HG02970 (cell line): ENCODE measurements around the gene NUDT3.

ENCODE experiments used
- ATAC-seq: cut with Tn5 transposase; IDR thresholded peaks from one replicate; pipeline ENCODE4 v1.9.1; 2021; ENCODE audit warnings: mild to moderate bottlenecking, moderate library complexity, moderate number of reproducible peaks; ENCODE audit not compliant: unreplicated experiment, low FRiP score

NUDT3 gene

DNA sequence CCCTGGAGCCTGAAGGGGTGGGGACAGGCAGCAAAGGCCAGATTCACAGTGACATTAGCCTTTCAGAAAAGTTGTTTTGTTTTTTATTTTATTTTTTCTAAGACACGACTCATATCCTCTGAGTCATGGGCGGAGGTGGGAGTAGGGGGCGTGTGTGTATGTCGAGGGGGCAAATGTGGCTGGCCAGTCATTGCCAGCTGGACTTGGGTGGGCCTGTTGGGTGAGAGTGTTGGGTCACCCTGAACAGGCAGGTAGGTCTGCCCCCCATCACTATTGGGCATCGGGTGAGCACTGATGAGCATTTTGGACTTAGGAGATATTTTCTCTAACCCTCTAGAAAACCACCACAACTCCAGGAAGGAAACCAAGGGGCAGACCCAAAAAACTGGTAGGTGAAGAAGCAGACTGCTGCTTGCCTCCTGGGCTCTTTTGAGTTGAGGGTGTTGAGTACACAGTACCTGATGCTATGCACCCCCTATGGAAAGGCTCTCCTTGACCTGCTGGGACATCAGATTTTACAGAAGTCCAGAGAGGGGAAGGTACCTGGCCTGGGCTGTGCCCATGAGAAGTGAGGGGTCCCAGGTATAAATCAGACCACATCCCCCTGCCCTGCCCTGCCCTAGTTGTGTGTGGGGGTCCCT lies 149.2 kb downstream of the NUDT3 start:
- ATAC-seq = no peak

DNA sequence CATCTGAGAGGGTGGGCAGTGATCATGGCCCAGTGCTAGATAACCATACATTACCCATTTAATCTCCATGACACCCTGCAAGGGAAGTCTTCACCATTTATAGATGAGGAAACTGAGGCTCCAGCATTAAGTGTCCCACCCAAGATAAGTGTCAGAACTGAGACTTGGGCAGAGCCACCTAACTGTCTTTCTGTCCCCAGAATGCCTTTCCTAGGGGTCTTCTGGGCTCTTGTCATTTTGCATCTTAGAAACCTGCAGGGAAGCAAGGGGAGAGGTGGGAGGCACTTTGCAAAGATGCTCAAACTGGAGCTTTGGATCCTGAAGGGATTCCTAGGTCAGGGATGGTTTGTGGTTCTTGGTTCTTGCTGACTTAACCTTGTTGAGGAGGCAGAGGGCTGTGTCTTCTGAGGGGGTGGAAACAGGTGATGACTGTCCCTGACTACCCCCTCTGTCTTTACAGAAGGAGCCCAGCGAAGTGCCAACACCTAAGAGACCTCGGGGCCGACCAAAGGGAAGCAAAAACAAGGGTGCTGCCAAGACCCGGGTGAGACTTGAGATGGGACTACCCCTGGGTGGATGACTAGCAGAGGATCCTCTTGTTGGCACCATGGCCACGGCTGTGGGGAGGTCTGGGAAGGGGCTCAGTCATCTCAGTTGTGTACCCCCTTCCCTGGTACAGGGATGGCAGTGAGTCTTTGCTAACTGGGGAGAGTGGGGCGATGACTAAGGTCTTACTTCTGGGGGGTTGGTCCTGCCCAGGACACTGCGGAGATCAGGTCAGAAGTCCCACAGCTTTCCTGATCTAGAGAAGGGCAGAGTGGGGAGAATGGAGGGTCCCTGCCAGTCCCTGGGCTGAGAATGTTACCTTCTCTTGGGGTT lies 150.0 kb downstream of the NUDT3 start:
- no peak for ATAC-seq

DNA sequence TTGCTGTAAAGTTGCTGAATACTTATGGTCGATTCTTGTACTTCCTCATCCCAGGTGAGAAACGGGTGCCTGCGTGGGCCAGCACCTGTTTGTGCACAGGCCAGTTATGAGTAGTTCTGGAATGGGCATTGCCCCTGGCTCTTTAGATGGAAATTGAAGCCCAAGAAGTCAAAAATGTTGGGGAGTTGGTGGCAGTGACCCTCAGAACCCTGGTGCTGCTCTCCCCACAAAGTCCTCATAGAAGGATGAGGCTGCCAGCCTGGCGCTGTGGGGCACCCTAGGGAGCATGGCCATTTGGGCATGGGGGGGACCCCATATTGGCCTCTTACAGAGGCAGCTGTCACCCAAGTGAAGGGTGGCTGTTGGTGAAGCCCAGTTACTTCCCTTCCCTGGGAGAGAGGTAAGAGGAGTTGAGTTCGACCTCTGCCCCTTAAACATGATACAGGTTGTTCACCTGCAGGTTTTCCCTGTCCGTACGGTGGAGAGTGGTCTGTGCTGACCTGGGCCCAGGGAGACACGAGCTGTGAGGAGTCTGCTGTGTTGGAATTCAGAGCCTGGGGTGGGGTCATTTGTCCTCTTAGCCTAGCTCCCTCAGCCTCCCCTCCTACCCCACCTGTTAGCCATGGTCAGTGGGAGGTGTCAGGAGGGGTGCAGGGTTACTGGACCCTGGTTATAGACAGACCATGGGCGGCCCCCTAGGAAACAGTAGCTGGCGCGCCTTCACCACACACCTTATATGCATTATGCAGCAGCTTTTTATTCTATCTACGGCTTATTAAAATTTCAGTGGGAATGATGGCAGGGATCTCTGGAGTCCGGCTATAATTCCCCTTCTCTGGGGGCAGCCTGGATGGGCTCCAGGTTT lies 150.9 kb downstream of the NUDT3 start:
- no peak for ATAC-seq

DNA sequence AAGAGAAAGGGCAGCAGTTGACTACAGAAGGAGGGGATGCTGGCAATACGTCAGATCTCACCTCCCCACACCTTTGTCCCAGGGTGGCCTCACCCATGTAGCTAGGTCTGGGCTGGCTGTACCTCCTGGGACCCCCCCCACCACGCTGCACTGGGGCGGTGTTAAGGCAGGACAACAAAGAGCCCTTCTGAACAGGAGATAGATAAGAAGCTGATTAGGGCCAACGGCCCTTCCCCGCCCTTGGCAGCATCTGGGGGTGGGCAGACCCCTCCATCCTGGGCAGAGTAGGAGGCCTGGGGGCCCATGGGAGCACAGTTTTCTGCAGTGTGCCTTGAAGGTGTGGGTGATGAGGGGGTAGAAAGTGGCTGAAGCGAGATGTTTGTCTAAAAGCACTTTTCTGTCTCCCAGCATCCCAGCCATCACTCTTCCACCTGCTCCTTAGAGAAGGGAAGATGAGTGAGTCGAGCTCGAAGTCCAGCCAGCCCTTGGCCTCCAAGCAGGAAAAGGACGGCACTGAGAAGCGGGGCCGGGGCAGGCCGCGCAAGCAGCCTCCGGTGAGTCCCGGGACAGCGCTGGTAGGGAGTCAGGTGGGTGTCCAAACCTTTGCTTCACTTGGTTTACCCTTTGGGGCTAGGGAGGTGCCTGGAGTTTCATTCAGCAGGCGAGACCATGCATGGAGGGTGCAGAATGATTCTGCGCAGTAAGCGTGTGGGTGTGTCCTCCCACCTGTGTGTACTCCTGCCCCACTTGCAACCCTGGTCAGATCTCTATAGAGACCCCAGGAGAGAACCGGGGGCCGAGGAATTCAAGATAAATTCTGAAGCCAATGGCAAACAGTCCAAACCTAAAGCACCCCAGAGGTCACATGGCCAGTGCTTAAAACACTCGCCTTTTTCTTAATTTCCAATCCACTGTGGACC lies 151.9 kb downstream of the NUDT3 start:
- ATAC-seq = no peak

DNA sequence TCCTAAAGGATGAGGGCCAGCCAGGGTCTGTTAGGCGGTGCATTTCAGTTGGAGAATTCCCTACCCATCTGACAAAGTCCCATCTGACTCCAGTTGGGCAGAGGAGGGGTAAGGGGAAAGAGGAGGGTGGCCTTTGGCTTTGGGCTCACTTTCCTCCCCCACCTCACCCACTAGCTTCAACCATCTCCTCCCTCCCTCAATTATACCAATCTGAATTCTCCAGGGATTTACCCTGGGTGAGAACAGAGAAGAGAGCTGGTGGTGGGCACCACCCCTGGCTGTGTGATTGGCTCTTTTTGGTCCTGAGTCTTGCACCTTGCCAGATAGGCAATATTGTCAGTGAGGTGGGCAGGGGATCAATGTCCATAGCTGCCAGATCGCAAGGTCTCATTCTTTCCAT lies 152.6 kb downstream of the NUDT3 start:
- no peak for ATAC-seq

DNA sequence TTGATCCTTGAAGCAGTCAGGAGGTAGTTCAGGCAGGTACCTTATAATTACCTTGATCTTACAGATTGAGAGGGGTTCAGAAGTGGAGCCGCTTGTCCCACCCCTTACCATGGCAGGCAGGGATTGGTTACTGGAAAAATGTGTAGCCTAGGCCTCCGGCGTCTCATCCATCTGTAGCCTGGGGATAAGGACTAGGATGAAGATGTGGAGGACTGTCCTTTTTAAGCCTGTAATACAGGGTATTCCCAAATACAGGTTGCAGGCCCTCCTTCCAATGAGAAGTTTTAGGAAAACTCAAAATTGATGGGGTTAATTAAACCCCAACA lies 153.0 kb downstream of the NUDT3 start:
- no peak for ATAC-seq

DNA sequence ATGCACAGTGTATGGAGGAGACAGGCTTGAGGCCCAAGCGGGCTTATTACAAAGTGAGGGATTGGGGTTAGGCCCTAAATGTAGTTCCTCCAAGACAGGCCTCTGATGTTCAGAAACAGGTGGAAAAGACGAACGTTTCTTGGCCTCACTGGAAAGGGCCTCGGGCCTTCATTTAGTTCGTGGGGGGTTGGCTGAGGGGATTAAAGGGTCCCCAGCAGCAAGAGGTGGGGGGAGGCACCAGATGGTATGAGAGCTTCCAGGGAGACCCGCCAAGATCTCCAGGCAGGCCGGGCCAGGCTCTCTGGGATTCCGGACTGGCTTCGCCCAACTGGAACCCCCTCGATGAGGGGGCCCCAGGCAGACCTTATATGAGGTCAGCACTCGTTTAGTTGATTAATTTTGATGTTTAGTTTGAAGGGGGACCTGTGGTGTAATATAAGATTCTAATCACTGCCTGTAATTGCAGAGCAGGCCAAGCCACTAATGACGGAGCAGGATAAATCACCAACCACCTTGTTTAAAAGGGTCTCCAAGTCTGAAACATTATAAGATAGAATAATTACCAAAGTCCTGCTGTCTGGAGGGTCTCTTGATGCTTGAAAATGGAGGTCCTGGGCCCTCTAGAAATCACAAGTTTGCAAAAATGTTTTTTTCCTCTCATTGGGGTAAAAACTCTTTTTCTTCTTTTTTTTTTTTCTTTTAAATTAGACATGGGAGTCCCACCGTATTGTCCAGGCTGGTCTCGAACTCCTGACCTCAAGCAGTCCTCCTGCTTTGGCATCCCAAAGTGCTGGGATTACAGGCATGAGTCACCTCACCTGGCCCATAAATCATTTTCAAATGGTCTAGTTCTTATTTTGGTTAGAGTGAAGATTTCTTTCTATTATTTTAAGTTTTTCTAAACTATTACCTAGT lies 153.6 kb downstream of the NUDT3 start:
- no peak for ATAC-seq

DNA sequence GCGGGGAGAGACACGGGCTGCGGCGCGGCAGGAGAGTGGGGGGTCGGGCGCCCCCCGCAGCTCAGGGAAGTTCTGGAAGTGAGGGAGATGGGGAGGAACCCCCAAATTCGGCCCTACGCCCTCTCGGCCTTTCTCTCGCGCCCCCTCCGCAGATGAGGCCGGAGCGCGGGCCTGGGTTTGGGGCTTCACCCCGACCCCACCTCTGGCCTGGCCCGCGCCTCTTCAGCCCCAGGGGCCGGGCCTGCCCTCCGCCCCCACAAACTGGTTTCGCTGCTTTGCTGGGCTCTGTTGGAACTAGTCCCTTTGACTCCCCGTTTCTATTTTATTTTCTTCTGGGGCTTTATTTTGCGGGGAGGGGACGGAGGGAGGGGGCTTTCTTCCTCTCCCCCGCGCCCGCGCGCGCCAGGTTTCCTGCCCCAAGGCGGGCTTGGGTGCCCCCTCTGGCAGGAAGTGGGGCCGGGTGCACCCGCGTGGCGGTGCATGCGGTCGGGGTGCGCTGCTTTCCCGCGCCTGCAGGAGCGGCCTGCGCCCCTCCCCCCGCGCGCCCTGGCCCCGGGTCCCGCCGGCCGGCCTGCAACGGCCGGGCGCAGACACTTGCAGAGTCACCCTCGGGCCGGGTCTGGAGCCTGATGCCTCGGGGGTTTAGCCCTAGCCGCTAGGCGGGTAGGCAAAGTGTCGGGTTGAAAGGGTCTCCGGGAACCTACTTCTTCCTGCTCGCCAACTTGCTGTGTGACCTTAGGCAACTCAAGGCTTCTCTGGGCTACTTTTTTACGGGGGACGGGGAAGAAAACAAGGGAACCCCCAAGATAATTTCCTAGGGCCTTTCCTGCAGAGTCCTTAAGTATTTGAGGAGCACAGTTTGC lies 154.5 kb downstream of the NUDT3 start:
- ATAC-seq = peak; percentile 4

DNA sequence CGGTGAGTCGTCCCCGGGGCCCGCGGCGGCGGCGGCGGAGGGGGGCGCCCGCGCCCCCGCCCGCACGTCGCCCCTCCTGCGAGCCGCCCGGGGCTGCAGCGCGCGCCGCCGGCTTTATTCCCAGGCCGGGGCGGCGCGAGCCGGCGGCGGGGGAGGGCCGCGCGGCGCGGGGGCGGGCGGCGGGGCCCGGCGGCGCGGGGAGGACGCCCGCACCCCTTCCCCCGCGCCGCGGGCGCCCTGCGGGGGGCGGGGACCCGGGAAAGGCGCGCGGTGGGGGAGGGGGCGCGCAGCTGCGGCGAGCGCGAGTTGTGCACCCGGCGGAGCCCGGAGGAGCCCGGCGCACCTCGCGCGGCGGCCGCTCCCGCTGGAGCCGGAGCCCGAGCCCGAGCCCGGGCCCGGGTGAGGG lies 155.2 kb downstream of the NUDT3 start:
- ATAC-seq = peak; percentile 1

DNA sequence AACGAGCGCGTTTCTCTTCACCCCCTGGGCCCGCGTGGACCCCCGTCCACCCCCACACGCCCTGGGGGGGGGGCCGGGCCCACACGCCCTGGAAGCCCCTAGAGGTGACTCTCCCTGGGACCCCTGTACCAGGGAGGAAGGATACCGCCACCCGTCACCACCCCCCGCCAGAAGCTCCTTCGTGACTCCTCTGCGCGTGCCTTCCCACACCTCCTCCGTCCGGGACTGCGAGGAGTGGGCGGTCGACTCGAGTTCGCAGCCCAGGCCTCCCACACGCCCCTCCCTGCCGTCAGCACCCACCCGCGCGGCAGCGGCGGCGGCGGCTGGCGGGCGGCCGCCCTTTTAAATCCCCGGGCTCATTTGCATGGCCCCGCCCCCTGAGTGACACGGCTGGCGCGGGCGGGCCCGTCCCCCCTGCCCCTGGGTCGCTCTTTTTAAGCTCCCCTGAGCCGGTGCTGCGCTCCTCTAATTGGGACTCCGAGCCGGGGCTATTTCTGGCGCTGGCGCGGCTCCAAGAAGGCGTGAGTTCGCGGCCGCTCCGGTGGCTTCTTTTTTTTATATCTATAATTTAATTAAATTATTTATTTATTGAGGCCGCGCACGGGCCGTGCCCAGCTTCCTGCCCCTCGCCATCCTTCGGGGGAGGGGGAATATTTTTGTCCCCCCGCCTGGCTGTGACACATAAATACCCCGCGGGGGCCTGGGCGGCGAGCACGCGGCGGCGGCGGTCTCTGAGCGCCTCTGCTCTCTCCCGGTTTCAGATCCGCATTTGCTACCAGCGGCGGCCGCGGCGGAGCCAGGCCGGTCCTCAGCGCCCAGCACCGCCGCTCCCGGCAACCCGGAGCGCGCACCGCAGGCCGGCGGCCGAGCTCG lies 155.8 kb downstream of the NUDT3 start, which contains the start of gene HMGA1:
HMGA1 (plus strand) TSS at position 431 of the 873 bp plus-strand sequence. CDS start 3,908 bp downstream, outside the sequence.
- ATAC-seq = peak; percentile 56

DNA sequence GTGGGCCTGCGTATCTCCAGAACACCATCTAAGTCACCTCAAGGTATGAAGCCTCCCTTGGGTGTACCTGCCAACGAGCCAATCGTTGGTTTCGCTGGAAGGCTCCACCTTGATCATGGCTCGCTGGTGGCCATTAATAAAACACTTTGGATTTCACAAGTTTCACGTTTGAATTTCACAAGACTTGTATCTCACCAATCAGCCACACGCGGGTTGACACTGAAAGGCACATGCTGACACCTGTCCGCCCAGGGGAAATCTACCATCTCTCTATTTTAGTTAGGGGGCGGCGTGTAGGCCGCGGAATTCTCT lies 156.4 kb downstream of the NUDT3 start:
- no peak for ATAC-seq

DNA sequence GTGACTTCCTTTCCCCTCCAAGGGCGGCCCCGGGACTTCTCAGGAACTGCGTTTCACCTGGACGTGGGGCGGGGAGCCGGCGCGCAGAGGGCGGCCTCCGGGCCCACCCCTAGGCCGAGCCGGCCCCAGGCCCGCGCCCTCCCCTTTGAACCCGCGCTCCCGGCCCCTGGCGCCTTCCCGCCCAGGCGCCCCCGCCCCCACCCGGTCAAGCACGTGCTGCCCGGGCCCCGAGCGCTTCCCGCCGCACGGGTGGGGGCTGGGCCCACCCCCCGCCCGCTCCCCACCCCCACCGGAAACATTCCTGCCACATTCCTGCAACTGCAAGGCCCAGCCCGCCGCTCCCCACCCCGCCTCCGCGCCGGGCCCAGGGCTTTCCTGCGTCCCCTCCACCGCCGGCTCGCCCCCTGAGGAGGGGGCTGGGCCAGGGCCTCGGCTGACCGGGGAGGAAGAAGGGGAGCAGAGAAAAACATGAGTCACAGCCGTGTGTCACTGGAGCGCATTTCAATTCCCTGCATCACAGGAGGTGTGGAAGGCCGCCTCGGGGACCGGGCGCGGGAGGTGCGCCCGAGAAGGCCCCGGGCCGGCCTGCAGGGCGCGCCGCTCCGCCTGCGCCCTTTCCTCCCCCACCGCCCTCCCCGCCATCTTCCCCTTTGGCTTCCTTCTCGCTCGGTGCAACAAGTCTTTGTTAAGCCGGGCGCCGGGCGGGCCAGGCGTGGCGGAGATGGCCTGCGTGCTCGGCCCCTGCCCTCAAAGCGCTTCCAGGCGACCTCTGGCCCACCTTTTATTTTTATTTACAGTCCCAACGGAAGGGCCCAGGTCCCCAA lies 156.9 kb downstream of the NUDT3 start:
- no peak for ATAC-seq

DNA sequence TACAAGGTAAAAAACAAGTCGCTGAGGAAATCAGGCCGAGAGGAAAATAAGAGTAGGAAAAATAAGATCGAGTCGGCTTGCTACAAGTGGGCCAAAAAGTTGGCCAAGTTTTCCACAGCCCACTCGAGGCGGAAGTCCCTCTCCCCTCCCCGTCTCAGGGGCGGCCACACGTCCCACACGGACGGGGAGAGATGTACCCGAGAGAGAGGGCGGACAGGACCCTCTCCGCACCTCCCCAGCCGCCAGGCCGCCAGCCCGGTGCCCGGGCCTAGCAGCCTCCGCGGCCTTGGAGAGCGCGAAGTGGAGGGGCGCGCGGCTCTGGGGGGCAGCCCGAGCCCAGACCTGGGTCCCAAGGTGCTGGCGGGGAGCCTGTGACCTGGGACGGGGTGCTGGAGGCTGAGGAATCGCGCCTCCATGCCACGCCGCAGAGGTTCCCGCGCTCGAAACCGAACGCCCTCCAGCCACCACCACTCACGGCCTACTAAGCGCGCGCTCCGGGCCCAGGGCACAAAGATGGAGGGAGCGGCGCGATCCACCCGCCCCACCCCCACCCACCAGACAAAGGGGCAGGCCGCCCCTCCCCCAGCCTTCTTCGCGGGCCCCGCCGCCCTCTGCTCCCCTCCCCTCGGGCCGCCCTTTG lies 157.7 kb downstream of the NUDT3 start:
- ATAC-seq = no peak

DNA sequence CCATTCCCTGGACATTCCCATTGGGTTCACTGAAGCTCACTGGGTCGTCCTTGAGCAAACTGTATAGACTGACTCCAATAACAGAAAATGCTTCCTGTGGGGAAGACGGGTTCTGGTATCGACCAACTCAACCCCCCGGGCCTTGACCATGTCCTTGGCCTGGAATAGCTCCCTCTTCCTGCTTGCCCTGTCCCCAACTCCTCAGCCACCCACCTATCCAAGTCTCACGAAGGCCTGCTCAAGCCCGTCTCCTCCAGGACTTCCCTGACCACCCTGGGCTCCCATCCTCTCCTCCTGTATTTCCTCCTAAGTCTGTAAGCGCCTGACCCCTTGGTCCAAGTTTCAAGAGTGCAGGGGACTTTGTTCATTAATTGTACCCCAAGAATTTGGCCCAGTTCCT lies 158.6 kb downstream of the NUDT3 start:
- ATAC-seq = no peak

DNA sequence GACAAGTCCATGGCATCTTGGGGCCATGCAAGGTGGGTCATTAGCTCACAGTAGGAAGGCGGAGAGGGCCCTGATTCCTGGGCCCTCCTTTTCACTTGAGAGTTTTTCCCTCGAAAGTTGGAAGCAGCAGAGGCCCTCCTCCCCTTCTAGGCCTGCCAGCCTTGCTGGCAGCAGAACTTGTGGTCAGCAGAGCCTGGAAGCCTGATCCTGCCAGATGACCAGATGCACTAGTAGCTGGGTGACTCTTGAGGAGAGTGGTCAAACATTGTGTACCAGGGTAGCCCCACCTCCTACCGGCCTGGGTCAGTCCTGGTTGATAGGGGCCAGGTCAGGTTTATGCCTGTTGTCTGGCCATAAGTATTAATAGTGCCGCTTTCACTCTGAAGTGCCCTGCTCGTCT lies 159.6 kb downstream of the NUDT3 start:
- ATAC-seq = no peak
